Measurements from ENCODE around the gene DIP2B.
"Not testable (repeated sequence)": the region's sequence is repeated elsewhere in the genome, so short reads cannot be mapped to it uniquely, and the experiment has no call there.

The DIP2B gene

DNA sequence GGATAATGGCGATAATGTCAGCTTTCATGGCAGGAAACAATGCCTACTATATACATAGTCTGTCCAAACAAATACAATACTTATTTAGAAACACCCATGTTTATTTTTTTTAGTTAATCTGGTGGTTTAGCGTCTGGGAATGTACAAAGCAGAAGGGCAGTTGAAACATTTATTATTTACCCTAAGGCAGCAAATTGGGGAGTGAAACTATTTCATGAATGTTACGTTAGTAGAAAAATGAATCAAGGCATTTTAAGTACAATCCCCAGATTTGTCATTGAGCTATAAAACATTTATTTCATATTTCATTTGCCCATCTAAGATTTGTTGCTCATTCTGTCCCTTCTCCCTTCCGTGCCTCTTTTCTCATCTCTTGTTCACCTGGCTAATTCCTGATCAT, 172.0 kb downstream of the DIP2B start:
- DNase-seq (ENCODE audit: low read depth in 2 of 2): no peak

DNA sequence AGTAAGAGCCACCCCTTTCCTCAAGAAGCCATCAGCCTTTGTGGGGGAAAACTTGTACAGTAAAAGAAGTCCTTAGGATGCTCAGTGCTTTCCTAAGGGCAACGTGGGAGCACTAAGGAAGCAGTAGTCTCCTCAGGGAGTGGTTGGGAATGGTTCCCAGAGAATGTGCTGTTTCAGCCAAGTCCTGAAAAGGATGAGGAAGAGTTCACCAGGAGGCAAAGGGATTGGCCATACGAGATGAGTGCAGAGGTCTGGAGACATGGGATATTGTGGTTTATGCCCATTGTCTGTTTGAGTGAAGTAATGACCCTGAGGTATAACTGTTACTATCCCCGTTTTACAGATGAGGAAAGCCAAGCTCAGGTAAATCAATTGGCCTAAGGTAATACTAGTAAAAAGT, 173.1 kb downstream of the DIP2B start:
- no peak for DNase-seq (ENCODE audit: low read depth in 2 of 2)

DNA sequence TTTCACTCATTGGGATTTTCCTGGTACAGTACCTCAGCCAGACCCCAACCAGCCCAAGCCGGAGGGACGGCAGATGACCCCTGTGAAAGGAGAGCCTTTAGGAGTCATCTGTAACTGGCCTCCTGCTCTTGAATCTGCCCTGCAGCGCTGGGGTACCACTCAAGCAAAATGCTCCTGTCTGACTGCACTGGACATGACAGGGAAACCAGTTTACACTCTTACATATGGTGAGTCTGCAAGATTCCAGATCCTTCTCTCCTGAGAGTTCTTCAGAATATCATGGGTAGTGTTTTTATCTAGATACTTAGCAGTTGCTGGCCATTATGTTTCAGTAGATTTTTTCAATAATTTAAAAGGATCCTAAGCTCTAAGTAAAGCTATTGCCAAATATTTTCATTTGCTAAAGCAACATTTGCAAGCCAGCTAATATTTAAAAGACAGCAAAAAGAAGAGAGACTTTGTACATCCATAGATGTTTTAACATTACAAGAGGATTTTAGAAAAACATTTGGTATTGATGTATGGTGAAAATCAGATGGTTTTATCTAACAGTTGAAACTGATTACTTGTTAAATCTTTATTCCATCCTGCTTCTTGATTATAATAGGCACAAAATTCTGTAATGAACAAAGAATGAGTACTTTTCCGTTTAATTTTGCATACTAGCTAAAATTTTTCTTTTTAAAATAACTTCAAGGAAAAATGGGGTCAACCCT, 174.0 kb downstream of the DIP2B start:
- DNase-seq (ENCODE audit: low read depth in 2 of 2): no peak

DNA sequence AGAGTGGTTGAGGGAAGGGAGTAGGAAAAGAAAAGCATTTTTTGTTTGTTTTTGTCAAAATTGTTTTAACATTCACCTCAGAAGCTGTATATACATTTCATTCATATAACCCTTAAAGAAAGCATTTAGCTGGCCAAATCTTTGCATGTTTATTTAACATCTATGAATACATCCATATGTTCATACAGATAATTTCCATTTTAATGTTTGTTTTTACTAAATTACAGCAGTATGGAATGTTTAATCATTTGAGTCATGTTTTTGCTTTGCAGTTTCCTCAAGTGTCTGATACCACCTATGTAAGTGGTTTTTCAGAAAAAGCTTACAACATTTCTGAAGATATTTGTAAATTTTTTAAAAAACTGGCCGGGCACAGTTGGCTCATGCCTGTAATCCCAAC, 174.8 kb downstream of the DIP2B start:
- no peak for DNase-seq (ENCODE audit: low read depth in 2 of 2)

DNA sequence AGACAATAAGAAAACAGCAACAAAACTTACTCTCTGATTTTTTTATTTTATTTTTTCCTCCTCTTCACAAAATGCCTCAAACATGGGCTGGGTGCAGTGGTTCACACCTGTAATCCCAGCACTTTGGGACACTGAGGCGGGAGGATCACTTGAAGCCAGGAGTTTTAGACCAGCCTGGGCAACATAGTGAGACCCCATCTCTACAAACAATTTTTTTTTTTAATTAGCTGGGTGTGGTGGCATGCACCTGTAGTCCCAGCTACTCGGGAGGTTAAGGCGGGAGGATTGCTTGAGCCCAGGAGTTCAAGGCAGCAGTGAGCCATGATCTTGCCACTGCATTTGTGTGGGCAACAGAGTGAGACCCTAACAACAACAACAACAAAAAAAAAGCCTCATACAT, 176.3 kb downstream of the DIP2B start:
- DNase-seq (ENCODE audit: low read depth in 2 of 2): not testable (repeated sequence)

DNA sequence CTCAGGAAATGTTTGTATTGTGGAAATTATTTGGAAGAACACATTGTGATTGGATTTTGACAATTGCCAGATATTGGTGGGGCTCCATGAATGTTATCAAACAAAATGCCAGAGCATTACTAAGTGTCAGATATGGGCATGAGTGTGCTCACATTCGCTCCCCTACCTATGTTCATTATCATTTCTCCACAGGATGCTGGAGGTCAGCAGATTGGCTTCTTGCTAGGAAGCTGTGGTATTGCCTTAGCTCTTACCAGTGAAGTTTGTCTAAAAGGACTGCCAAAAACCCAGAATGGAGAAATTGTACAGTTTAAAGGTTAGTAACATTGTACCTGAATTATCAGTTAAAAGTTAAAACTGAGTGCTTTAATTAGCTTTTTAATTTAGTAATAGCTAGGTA, 180.9 kb downstream of the DIP2B start:
- no peak for DNase-seq (ENCODE audit: low read depth in 2 of 2)

DNA sequence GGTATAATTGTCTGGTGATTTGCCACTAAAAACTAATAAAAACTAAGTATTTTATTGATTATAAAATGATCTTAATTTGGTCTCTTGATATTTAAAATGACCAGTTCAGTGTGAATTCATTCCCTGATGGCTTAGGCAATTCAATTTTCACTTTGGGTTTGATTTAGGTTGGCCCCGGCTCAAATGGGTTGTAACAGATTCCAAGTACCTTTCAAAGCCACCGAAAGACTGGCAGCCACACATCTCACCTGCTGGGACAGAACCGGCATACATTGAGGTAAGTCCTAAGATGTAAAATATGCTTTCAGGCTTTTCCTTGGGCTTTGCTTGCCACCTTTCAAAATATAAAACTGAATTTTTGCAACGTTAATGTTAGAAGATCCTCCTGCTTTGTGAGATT, 181.6 kb downstream of the DIP2B start:
- no peak for DNase-seq (ENCODE audit: low read depth in 2 of 2)

DNA sequence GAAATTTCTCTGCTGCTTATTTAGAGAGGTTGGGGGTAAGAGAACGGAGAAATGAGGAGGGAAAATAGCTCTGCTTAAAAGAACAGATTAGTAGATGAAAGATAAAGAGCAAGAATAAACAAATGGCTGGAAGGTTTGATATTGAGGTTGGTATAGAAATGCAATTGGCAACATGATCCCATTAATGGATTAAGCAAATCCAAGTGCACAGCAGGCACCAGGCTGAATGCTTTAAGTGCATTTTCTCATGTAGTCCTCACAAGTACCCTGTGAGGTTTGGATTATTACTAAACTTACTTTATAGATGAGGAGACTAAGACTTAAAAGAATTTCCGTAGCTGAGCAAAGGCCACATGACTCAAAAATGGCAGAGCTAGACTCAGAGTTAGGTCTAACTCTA, 182.2 kb downstream of the DIP2B start:
- DNase-seq (ENCODE audit: low read depth in 2 of 2): no peak

DNA sequence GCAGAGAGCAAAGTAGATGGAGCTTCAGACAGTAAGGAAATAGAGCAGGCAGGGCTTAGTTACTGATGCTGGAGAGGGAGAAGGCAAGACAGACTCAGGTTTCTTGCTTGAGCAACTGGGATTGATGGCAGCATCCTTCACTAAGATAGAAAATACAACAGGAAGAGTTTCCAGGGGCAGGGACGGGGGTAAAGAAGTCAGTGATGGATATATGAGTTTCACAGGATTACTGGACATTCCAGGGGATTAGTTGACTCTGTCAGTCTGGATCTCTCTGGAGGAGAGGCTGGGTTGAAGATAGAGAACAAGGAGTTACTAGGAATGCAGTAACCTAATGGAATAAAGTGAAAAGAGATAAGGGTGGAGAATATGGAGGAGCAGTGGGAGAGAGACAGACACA, 184.7 kb downstream of the DIP2B start:
- no peak for DNase-seq (ENCODE audit: low read depth in 2 of 2)

DNA sequence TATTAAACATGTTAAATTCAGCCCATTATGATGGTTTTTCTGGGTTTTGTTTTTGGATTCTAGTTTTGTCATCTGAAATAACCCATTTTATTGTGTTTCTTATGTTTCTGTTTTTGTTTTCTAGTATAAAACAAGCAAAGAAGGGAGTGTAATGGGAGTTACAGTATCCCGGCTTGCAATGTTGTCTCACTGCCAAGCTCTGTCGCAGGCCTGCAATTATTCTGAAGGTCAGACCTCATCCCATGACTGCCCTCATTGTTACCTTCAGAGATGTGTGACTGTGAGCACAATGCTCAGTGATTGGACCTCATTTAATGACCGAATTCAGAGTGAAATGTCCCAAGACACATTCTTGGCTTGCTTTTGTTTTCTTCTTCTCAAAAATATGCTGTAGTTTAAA, 186.1 kb downstream of the DIP2B start:
- DNase-seq (ENCODE audit: low read depth in 2 of 2): no peak

DNA sequence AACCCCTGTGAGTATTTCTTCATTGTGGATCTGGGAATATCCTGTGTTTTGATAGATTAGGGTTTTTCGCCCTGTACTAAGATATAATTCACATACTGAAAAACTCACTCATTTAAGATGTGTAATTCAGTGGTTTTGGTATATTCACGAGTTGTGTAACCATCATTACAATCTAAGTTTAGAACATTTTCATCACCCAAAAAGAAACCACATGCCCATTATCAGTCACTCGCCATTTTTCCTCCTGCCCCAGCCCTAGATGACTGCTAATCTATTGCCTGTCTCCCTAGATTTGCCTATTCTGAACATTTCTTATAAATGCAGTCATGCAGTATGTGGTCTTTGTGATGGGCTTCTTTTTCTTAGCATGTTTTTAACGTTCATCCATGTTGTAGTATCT, 191.2 kb downstream of the DIP2B start:
- DNase-seq (ENCODE audit: low read depth in 2 of 2): no peak

DNA sequence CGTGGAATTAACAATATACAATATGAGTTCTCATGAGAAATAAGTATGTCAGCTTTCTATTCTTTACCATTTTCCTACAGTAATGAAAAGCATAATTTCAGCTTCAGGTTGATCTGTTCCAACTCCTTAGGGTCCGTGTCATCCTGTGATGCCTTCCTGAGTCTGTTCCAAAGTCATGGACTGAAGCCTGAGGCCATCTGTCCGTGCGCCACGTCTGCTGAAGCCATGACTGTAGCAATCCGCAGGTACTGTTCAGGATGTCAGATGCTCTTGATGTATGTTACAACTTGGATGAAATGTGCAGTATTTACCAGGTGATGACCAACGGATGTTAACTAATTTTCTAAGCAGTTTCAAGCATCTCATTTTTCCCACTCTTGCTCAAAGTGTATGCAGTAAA, 192.1 kb downstream of the DIP2B start:
- DNase-seq (ENCODE audit: low read depth in 2 of 2): no peak

DNA sequence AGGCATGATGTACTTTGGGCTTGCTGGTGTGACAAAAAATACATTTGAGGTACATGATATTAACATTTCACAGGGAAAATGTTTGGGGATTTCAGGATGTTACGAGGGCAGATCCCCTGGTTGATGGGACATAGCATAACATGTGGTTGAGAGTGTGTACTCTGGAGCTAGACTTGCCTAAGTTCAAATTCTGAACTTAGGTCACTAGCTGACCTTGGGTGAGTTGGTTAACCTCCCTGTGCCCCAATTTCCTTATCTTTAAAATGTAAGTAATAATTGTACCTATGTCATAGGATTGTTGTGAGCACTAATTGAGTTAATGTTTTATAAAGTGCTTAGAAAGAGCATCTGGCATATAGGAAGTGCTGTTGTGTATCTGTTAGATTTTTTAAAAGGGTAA, 194.4 kb downstream of the DIP2B start:
- DNase-seq (ENCODE audit: low read depth in 2 of 2): no peak

DNA sequence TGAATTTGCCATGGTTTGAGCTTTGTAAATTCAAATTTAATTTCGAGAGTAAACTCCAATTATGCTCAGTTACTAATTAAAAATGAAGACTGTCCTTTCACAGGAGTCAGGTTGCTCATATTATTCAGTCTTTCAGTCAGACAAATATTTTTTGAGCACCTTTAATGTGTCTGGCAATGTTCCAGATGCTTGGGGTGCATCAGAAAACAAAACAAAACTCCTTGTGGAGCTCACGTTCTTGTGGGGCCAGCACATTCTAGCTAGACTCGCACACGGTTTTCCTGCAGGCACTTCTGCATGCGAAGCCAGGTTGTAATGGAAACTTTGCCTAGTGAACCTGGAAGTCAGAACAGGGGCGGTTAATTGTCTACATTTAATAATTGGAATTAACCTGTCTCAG, 195.2 kb downstream of the DIP2B start:
- DNase-seq (ENCODE audit: low read depth in 2 of 2): no peak

DNA sequence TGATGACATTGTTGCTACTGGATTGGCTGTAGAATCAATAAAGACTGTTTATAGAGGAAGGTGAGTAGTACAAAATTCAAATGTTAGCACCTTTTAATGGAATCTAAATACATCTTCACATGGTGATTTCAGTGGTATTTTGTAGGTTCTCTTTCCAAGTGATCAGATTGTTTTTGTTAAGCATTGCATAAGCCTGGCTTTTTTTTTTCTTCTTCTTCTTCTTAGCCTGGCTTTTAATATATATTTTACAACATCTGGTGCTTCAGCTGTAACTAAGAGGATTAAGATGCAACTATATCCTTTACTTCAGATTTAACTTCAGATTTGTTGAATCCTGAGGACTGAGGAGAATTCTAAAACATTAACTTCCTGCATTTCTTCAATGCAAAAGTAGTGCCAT, 201.8 kb downstream of the DIP2B start:
- DNase-seq (ENCODE audit: low read depth in 2 of 2): no peak

DNA sequence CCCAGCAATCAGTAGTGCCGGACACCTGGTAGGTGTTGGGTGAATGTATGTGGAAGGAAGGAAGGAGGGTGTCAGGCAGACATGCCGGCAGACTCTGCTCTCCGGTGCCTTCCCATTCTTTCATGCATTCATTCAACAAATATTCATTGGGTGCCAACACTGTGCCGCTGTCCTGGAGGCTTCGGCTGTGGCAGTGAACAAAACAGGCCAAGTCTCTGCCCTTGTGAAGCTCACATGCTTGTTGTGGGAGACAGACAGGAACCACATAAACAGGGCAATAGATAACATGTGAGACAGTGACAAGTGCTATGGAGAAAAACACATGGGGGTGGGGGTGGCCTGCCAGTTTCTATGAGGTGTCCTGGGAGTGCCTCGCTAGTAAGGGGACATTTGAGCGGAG, 202.6 kb downstream of the DIP2B start:
- no peak for DNase-seq (ENCODE audit: low read depth in 2 of 2)

DNA sequence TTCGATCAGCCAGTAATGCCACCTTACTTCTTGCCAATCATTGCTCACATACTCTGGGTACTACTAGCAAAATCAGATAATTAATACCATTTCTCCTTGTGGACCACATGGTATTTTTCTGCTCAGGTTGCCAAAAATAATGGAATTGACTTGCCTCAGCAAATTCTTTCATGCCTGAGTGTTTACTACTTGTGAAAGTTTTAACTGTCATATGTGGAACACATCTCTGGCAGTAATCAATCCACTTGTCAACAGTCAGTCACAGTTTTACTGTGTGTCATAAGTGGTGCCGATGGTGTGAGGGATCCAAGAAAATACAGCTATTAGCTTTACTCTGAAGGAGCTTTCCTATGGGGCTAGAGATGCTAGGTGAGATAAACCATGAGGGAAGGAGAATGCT, 203.8 kb downstream of the DIP2B start:
- no peak for DNase-seq (ENCODE audit: low read depth in 2 of 2)

DNA sequence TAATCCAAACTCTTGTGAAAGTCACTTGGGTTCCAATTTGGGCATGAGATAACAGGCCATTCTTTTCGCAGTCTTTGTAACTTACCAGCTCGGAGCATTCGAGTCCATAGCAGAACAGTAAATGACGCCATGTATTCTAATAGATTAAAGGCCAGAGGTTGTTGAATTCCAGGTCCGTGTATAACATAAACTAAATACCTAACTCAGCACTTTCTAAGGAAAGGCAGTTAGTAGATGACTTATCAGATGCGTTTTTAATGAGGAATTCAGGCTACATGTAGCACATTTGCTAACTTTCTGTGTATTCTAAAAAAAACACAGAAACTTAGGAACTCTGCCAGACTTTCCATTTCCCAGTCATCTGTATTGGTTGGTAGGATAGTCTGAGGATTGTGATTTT, 206.3 kb downstream of the DIP2B start:
- DNase-seq (ENCODE audit: low read depth in 2 of 2): no peak

DNA sequence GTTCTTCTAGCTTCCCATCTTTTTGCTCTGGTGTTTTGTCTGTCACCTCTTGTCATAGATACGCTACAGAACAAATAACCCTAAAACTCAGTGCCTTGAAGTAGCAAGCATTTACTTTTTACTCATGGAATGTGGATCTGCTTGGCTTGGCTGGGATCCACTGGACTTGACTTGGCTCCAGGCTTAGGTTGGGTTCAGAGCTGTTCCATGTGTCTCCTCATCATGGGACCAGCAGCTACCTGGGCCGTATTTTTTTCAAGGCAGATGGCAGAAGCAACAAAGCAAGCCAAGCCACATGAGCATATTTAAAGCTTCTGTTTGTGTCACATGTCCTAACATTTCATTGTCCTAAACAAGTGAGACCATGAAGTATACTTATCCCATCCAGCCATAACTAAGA, 210.4 kb downstream of the DIP2B start:
- no peak for DNase-seq (ENCODE audit: low read depth in 2 of 2)

DNA sequence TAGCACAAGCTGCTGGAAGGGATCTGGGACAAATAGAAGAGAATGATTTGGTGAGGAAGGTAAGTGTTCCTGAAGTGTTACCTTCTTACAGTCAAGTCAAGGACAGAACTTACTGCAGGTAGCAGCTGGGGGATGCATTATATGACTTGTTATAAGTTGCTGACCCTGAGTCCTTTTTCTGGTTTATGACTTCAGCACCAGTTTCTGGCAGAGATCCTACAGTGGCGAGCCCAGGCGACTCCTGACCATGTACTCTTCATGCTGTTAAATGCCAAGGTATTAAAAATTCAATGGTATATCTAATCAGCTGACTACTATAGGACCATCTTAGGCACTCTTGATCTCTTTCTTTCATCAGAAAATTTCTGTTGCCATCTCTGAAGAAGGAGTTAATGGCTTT, 214.0 kb downstream of the DIP2B start:
- DNase-seq (ENCODE audit: low read depth in 2 of 2): no peak

DNA sequence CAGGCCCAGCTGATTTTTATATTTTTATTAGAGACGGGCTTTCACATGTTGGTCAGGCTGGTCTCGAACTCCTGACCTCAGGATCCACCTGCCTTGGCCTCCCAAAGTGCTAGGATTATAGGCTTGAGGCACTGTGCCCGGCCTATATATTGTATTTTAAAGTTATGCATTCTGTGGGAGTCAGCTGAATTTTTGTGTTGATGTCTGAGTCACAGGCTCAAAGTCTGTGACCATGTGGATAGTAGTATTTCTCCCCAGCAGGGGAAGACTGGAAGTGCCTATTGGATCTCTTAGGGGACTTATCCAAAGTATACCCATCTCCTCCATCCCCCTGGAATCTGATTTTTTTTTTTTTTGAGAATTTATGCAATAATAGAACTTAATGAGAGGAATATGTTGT, 215.3 kb downstream of the DIP2B start:
- DNase-seq (ENCODE audit: low read depth in 2 of 2): no peak

DNA sequence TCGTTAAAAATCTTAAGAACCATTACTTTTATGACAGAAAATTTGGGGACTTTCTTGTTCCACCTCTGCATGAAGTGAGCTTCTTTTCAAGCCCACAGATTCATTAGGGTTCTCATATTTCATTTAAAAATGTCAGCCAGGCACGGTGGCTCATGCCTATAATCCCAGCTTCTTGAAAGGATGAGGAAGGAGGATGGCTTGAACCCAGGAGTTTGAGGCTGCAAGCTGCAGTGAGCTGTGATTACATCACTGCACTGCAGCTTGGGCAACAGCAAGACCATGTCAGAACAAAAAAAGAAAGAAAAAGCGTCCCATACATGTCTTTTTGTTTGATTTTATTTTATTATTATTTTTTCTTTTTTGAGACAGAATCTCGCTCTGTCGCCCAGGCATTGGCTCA, 215.7 kb downstream of the DIP2B start:
- no peak for DNase-seq (ENCODE audit: low read depth in 2 of 2)

DNA sequence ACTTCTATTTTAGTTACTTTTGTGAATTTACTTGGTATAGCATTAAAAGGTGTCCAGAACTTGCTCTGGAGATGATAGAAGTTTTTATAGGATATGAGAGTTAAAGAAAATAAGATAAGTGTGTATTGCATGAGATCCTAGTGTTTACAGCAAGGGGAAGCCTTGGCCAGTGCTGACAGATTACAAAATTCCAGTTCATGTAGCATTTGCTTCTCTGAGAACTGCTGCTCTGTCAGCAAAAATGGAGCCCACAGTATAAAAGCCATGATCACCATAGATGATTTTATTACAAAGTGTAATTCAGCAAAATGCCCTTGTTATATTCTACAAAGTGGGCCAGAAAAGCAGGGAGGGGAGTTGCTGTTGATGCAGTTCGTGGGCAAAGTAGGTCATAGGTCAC, 219.1 kb downstream of the DIP2B start:
- no peak for DNase-seq (ENCODE audit: low read depth in 2 of 2)

All from stimulated activated CD8-positive, alpha-beta memory T cell treated with anti-CD3 and anti-CD28 coated beads, Interleukin-2, amount 100 ng/mL, for 48 hours (primary cell).